Smooth muscle cell of the brain vasculature (primary cell): ENCODE measurements around the gene DNAJB13.
"Not testable (repeated sequence)": the region's sequence is repeated elsewhere in the genome, so short reads cannot be mapped to it uniquely, and the experiment has no call there.

Source experiments
- DNase-seq: peaks from one replicate; pipeline ENCODE4 v3.0.0-alpha.2; 2012; ENCODE audit warnings: low read depth, low spot score

DNAJB13 gene

DNA sequence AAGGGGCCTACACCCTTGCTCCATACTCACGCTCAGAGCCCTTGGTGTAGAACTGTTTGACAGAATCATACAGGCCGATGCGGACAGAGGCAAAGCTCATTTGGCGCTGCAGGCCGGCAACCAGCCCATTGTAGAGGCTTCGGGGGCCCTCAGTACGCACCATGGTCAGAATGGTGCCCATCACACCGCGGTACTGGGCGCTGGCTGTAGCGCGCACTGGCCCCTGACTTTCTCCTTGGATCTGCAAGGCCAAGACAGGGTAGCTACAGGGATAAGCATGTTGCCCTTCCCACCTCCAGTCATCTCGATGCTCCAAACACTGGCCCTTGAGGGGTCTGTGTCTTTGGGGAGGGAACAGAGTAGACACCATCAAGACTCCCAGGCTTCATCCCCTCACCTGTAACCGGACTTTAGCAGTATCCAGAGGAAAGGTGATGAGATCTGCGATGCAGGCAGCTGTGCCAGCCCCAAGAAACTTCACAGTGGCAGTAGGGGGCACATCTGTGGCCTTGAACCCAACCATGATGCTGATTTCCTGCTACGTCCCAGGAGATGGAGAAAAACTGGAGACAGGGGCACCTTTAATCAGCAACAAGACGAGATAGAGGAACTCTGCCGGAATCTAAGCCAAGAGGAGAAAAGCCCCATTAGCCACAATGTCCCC is 27.2 kb downstream of the DNAJB13 start:
- no peak for DNase-seq

DNA sequence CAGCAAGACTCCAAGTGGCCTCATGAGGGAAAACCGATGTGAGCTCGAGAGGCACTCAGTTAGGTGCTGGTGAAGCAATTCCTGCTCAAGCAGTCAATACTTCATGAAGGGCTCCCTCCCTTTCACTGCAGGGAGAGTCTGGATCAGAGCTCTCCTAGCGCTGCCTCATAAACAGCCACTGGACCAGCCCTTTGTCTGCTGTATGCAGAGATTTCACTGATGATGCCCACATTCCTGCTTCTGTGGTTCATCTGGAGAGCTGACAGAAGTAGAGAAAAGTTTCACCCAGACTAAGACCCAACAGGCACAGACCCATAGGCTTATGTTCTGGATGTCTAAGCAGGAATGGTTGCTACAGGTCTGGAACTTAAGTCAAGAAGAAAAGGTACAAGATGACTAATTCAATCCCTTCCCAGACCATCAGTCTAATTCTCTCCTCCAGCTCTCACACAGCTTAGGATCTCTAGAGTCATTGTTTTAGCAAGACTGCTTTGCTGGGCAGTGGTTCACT is 27.8 kb downstream of the DNAJB13 start:
- DNase-seq = no peak

DNA sequence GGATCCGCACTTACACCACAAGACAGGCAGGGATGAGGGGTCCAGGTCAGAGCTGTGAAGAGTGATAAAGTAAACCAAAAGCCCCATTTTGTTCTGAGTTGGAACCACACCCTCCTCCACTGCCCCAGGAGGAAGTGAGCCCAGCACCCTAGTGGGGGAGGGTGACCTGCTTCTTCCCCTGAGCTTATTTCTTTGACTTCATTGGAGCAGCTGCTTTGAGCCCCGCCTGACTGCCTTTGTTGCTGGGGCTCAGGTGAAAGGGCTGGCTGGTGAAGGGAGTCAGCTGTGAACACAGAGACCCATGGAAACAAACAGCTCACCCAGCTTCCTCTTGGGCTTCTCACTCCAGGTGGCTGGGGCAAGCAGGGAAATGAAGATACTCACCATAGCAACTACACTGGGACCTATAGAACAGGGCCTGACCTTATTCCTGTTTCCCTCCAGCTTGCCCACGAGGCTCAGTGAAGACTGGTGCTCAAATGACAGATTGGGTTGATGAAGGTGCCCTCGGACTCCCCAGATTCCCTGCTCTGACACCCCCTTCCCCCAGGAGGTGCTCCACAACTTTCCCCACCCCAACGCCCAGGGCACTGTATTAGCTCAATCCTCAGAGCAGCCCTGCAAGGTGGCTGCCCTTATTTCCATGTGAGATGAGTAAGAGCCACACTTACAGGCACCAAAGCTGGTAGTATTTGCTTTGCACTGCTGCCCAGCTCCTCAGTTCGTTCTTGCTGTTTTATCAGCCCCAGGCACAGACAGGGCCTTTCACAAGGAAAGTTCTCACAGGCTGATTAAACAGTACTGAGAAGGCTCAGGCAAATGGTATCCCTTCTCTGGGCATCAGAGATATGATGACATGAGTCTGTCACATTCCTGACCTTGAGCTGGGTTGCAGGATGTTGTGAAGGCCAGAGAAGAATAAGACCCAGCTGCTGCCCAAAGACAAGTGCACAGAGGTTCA is 29.5 kb downstream of the DNAJB13 start:
- DNase-seq = no peak

DNA sequence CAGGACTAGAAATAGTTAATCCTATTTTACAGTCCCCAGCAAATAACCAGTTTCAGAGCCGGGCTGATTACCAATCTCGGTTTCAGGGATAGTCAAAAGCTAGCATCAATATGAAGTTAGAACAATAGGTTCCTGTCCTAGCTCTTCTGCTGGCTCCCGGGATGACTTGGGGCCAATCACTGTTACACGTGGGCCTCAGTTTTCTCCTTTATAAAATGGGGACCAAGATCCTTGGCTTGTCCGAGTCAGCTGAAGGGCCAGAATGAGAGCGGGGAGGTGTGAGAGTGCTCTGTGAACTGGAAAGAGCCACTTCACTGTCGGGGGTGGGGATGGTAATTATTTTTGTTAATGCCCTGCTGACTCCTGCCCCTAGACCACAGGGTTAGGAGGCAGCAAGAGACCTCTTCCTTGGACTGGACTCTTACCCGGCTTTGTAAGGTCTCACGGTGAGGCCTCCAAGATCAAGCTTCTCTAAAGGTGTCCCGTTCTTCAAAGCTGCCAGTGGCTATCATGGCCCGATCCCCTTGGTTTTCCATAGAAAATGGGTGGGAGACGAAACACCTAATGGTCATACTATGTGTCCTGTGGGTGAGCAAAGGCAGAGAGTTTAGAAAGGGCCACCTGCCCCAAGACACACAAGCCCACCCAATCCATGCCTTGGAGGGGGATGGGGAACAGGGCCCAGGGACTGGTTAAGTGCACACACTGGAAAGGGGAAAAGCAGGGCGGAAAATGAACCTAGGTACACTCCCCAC is 30.4 kb downstream of the DNAJB13 start:
- no peak for DNase-seq

DNA sequence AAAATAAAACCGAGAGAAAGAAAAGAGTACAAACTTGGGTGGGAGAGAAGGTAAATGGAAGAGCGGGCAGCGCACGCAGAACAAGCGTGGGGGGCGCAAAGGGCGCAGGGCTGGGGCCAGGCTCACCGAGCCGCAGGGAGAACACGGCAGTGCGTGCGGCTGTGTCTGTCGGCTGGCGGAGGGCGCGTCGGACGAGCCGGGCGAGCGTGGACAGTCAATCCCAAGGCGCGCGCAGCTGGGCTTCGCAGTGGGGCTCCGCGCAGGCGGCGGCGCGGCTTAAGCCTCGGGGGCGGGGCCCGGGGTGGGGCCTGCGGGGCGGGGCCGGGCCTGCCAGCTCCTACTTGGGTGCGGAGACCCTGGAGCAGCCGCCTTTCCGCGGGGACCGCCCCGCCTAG is 31.8 kb downstream of the DNAJB13 start, which contains the start of gene UCP2:
UCP2 (minus strand) TSS at position 249 of the 395 bp plus-strand sequence. CDS start 4,465 bp downstream, outside the sequence.
- DNase-seq = peak; percentile 33

- DNase-seq = peak; percentile 67
These were observed 32.3 kb downstream of the DNAJB13 start for GRCh38 chr11:73982990-73983740.

DNA sequence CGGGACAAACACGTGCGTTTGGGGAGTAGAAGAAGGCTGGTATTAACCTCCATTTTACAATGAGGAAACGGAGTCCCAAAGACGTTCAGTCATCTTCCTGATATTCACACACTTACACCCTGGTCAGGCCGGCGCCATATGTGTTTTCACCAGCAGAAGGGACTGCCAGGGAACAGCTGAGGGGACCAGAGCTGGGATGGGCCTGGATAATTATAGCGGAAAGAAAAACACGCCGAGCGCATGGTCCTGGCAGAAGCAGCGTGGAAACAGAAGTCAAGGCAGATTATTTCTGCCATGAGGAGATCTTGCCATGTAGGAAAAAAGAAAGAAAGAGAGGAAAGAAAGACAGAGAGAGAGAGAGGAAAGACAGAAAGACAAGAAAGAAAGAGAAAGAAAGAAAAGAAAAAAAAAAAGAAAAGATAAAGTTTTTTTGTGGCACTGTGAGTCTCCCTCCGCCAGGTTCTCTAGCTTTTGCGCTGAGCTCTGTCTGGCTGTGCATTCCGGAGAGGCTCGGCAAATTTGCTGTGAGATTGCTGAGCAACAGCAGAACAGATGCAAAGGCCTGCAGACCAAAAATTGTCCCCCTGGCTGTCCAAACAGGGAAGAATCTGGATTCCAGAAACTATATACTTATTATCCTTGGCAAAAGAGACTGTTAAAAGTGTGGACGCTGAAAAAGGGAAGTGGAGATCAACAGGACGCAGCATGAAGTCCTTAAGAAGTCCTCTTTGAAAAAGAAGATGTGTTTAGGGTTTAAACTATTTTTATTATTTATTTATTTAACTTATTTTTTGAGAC is 33.1 kb downstream of the DNAJB13 start:
- DNase-seq = no peak

DNA sequence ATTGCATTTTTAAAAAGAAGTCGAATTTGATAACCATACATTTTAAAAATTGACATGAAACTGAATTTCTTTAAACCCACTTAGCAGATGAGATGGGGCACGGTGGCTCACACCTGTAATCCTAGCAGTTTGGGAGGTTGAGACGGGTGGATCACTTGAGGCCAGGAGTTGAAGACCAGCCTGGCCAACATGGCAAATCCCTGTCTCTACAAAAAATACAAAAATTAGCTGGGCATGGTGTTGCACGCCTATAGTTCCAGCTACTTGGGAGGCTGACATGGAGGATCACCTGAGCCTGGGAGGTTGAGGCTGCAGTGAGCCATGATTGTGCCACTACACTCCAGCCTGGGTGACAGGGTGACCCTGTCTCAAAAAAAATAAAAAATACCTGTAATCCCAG is 34.8 kb downstream of the DNAJB13 start:
- DNase-seq = not testable (repeated sequence)

GRCh38 chr11:73988227-73988626 is 37.4 kb downstream of the DNAJB13 start:
- no peak for DNase-seq

GRCh38 chr11:73989156-73989555 is 38.3 kb downstream of the DNAJB13 start:
- DNase-seq = no peak

GRCh38 chr11:73990730-73991129 is 39.9 kb downstream of the DNAJB13 start:
- no peak for DNase-seq

DNA sequence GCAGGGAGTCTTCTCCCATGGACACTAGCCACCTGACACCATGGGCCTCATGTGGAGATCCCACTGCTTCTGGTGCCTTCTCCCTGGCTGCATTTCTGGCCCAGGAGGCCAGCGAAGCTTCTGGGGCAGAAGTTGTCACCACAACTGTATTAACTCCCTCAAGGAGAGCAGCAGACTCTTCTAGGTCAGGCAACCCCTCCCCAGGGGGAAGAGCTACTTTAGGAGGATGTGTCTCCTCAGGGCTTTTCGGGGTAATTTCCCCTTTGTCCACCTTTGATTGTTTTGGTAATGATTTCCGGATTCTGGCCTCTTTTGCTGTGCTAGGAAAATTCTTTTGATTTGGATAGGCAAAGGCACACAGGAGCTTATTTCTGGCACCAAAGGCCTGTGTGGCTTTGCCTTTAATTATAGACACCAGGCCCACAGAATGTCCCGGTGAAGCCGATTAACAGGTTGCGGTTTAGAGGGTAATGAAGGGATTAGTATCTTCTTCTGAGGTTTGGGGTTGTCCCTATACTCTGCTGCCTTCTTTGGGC is 40.7 kb downstream of the DNAJB13 start:
- DNase-seq = no peak

- DNase-seq = no peak
These were observed 44.4 kb downstream of the DNAJB13 start for GRCh38 chr11:73995247-73995646.

DNA sequence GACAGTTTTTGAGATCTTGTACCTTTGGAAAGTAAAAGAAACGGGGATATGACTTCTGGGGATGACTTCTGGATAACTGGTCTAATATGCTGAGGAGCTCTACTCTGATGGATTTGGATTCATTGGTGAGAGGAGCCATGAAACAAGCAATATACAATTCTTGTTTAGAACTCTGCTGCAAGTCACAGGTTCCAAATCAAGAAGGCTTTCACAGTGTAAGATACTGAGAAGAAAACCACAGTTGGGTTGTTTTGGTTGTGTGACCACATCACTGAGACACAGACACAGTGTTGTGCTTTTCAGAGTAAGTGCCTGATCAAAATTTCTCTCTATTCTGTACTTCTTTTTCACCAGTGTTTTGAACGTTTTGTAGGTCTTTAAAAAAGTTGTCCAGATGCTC is 44.9 kb downstream of the DNAJB13 start:
- no peak for DNase-seq

DNA sequence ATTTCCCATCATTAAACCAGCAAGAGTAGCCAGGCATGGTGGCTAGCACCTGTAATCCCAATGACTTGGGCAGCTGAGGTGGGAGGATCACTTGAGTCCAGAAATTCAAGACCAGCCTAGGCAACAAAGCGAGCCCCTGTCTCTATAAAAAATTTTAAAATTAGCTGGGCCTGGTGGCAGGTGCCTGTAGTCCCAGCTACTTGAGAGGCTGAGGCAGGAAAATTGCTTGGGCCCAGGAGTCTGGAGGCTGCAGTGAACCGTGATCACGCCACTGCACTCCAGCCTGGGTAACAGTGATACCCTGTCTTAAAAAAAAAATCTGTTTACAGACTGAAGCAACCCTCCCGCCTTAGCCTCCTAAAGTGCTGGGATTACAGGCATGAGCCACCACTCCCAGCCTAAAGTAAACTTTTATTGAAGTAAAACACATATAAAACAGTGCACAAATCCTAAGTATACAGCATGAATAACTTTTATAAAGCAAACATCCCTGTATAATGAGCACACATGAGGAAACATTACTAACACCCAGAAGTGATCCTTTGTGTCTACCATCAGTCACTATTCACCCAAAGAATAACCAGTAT is 45.4 kb downstream of the DNAJB13 start:
- DNase-seq = no peak

GRCh38 chr11:73997120-73997770 is 46.4 kb downstream of the DNAJB13 start:
- DNase-seq = no peak

DNA sequence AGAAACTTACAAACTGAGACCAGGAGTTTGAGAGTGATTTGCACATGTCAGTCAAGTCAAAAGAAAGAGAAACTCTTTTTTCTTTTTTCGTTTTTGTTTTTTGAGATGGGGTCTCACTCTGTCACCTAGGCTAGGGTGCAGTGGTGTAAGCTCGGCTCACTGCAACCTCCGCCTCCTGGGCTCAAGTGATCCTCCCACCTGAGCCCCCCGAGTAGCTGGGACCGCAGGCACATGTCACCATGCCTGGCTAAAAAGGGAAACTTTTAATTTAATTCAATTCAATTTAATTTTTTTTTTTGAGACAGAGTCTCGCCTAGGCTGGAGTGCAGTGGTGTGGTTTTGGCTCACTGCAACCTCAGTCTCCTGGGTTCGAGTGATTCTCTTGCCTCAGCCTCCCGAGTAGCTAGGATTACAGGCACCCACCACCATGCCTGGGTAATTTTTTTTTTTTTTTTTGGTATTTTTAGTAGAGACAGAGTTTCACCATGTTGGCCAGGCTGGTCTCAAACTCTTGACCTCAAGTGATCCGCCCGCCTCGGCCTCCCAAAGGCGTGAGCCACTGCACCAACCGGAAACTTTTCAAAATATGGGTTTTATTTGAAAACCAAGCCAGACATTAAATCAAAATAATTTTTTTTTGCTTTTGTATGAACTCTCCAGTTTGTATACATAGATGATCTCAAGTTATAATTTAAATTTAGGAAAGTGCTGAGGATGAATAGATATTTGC is 48.2 kb downstream of the DNAJB13 start:
- DNase-seq = no peak

- no peak for DNase-seq
These were observed 48.9 kb downstream of the DNAJB13 start for GRCh38 chr11:73999581-74000306.
